K562 (cell line): ENCODE data around the gene ATXN1. TPM values are rescaled to one million over a fixed set of nuclear protein-coding genes. Genes with fewer than 3 reads are reported as not detected.
A peak's percentile ranks its signal among the peaks of the same experiment; 100 is the strongest.

Experiments
- ATF6 ChIP-seq: sonication (generic); formaldehyde crosslinking; IDR thresholded peaks from 2 replicates; pipeline ENCODE4 v1.4.0; 2020; ENCODE audit warnings: mild to moderate bottlenecking, missing genetic modification reagents
- BRCA1 ChIP-seq, 2 experiments: fragments of 450-650 bp in 1 of 2; sonication (generic) in 1 of 2; formaldehyde crosslinking in 1 of 2; IDR thresholded peaks; 2 replicates each; pipeline versions ENCODE4 v1.5.0 to v1.6.1; 2017 to 2020; ENCODE audit warnings: mild to moderate bottlenecking in 1 of 2, missing genetic modification reagents in 1 of 2
- EGR1 ChIP-seq: fragments of 450-650 bp; conservative IDR thresholded peaks from 2 replicates; pipeline ENCODE4 v1.6.1; 2017; ENCODE audit warnings: mild to moderate bottlenecking
- ELF1 ChIP-seq: fragments of 200-800 bp; sonication (Bioruptor generic); IDR thresholded peaks from 2 replicates; pipeline ENCODE4 v1.6.1; 2016; ENCODE audit warnings: missing genetic modification characterization, missing compliant biosample characterization
- ESRRB ChIP-seq: fragments of 250-450 bp; sonication (Bioruptor Pico); IDR thresholded peaks from 2 replicates; pipeline ENCODE4 v1.5.0; 2020; ENCODE audit warnings: mild to moderate bottlenecking, moderate library complexity, borderline replicate concordance
- KLF16 ChIP-seq: IDR thresholded peaks from 2 replicates; pipeline ENCODE4 v1.6.1; 2016; ENCODE audit warnings: antibody characterized with exemption
- MTA3 ChIP-seq: fragments of 450-650 bp; formaldehyde crosslinking; IDR thresholded peaks from 2 replicates; pipeline ENCODE4 v1.6.1; 2017; ENCODE audit warnings: mild to moderate bottlenecking, borderline replicate concordance
- MYC ChIP-seq, 2 experiments: fragments of 250-450 bp in 1 of 2; sonication (Bioruptor Pico) in 1 of 2; IDR thresholded peaks; 2 replicates each; pipeline versions ENCODE4 v1.5.1 to v1.6.1; 2012 to 2021; ENCODE audit warnings: low read depth in 2 of 2, borderline replicate concordance in 1 of 2, improper control_type of control experiment in 1 of 2, low read length in 1 of 2, mild to moderate bottlenecking in 1 of 2, moderate library complexity in 1 of 2
- POLR2B ChIP-seq: fragments of 450-650 bp; IDR thresholded peaks from 2 replicates; pipeline ENCODE4 v1.6.1; 2018; ENCODE audit warnings: low read depth; ENCODE audit not compliant: partially characterized antibody
- SMAD1 ChIP-seq: fragments of 150-350 bp; IDR thresholded peaks from 2 replicates; pipeline ENCODE4 v1.6.1; 2014; ENCODE audit warnings: low read length, low read depth; ENCODE audit not compliant: partially characterized antibody
- SMARCE1 ChIP-seq: fragments of 450-650 bp; IDR thresholded peaks from 2 replicates; pipeline ENCODE4 v1.7.1; 2016; ENCODE audit warnings: mild to moderate bottlenecking
- YBX1 ChIP-seq: fragments of 450-650 bp; IDR thresholded peaks from 2 replicates; pipeline ENCODE4 v1.7.1; 2016; ENCODE audit warnings: mild to moderate bottlenecking
- ZBED1 ChIP-seq: IDR thresholded peaks from 2 replicates; pipeline ENCODE4 v1.6.1; 2014
- ZNF586 ChIP-seq: fragments of 450-650 bp; formaldehyde crosslinking; conservative IDR thresholded peaks from 2 replicates; pipeline ENCODE4 v1.4.0; 2020; ENCODE audit warnings: mild to moderate bottlenecking, moderate library complexity
- ZSCAN29 ChIP-seq: fragments of 450-650 bp; IDR thresholded peaks from 2 replicates; pipeline ENCODE4 v1.6.1; 2017
- polyA plus RNA-seq, 8 experiments: library from polyadenylated mRNA; depleted of rRNA in 4 of 8; stranded (reverse) in 5 of 8; unstranded in 3 of 8; fragments of >200 nt; fragmentation: Nextera tagmentation in 2 of 8; fragmentation: Illumina TruSeq in 1 of 8; extraction: Ambion mirVana in 2 of 8; extraction: Trizol in 1 of 8; gene quantifications; 2 replicates each; pipeline versions ENCODE4 v1.2.1 to v1.2.3, GENCODE V29; 2011 to 2014; ENCODE audit warnings: inconsistent platforms in 1 of 8, missing spikeins in 1 of 8
- total RNA-seq, 7 experiments: library from RNA; depleted of rRNA in 6 of 7; stranded (reverse); fragments of >200 nt in 6 of 7; fragmentation: Illumina TruSeq in 2 of 7; extraction: Trizol in 2 of 7; gene quantifications; 2 replicates each; pipeline versions ENCODE4 v1.2.1 to v1.2.3, GENCODE V29; 2011 to 2021; ENCODE audit warnings: low replicate concordance in 1 of 7
- TF ChIP-seq, protein P1 (sequence below): fragments of 250-450 bp; sonication (Bioruptor Pico); IDR thresholded peaks from 2 replicates; pipeline ENCODE4 v1.5.0; 2021; ENCODE audit warnings: mild to moderate bottlenecking, borderline replicate concordance
- TF ChIP-seq, protein P2 (sequence below): sonication (generic); formaldehyde crosslinking; IDR thresholded peaks from 2 replicates; pipeline ENCODE4 v1.8.0; 2022; ENCODE audit warnings: missing genetic modification reagents, mild to moderate bottlenecking, borderline replicate concordance
- TF ChIP-seq, protein P3 (sequence below): fragments of 250-450 bp; sonication (Bioruptor Pico); IDR thresholded peaks from 2 replicates; pipeline ENCODE4 v1.9.0; 2021; ENCODE audit warnings: mild to moderate bottlenecking, inconsistent platforms

The ATXN1 gene
- total and polyA plus RNA-seq, 9 of the 15 experiments (the other 6 are each of a cell fraction or from before 2014, with no cell fraction given), result under 0.01 to 1.2 (median 0.58) TPM

DNA sequence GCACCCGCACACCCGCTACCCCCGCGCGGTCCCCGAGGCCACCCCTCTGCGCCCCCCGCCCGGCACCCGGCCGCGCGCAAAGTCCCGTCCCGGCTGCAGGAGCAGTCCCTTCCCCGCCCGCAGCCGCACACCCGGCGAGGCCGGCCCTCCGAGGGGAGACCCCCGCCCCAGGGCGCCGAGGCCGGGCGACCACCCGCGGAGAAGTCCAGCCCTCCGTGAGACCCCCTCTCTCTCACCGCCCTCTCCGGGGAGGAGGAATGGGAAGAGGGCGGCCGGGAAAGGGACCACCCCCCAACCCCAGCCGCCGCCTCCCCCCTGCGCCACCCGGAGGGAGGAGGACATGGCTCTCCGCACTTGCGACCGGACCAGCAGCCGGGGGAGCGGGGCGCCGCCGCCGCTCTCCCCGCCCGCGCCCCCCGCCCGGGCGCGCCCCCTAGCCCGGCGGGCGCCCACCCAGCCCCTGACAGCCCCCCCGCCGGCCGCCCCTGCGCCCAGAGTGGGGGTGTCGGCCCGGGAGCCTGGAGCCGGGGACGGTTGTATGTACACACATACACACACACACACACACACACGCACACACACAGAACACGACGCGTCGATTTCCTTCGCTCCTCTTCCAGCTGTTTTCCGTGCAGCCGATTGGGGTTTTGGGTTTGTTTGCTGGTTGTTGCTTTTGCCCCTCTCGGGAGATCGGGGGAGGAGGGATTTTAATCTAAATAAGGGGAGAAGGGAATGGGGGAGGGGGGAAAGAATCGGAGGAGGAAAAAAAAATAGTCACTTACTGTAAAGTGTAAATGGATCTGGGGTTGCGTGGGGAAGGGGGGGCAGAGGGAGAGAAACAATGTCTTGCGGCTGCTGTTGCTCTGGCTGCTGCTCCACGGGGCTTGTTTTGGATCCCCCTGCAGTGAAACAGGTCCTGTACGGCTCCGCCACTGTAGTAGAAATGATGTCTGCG is at the start of gene ATXN1 (continued):
- TF ChIP-seq MYC (IDR thresholded peaks at IDR 0.05; ENCODE audit: low read depth, low read length) (no peak), MYC (CRISPR knock-in tag; IDR thresholded peaks at IDR 0.05; ENCODE audit: borderline replicate concordance, low read depth) (no peak), ZSCAN29 (no peak), MTA3 (no peak), SMAD1 (no peak), YBX1 (no peak), POLR2B (no peak), KLF16 (no peak), ELF1 (tag) (no peak), ZNF586 (no peak), SMARCE1 (peak; percentile 12; the same call in 1 of the 2 replicates), ZBED1 (no peak), ESRRB (CRISPR knock-in tag) (no peak), ATF6 (CRISPR knock-in tag) (no peak), EGR1 (no peak), BRCA1 (IDR thresholded peaks at IDR 0.05) (no peak), BRCA1 (CRISPR knock-in tag; IDR thresholded peaks at IDR 0.05) (no peak)
- TF ChIP-seq, protein P1, sequence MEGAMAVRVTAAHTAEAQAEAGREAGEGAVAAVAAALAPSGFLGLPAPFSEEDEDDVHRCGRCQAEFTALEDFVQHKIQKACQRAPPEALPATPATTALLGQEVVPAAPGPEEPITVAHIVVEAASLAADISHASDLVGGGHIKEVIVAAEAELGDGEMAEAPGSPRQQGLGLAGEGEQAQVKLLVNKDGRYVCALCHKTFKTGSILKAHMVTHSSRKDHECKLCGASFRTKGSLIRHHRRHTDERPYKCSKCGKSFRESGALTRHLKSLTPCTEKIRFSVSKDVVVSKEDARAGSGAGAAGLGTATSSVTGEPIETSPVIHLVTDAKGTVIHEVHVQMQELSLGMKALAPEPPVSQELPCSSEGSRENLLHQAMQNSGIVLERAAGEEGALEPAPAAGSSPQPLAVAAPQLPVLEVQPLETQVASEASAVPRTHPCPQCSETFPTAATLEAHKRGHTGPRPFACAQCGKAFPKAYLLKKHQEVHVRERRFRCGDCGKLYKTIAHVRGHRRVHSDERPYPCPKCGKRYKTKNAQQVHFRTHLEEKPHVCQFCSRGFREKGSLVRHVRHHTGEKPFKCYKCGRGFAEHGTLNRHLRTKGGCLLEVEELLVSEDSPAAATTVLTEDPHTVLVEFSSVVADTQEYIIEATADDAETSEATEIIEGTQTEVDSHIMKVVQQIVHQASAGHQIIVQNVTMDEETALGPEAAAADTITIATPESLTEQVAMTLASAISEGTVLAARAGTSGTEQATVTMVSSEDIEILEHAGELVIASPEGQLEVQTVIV, result 0 out of 2 replicates have a peak, but pooled peaks have one; percentile 29
- TF ChIP-seq, protein P2, sequence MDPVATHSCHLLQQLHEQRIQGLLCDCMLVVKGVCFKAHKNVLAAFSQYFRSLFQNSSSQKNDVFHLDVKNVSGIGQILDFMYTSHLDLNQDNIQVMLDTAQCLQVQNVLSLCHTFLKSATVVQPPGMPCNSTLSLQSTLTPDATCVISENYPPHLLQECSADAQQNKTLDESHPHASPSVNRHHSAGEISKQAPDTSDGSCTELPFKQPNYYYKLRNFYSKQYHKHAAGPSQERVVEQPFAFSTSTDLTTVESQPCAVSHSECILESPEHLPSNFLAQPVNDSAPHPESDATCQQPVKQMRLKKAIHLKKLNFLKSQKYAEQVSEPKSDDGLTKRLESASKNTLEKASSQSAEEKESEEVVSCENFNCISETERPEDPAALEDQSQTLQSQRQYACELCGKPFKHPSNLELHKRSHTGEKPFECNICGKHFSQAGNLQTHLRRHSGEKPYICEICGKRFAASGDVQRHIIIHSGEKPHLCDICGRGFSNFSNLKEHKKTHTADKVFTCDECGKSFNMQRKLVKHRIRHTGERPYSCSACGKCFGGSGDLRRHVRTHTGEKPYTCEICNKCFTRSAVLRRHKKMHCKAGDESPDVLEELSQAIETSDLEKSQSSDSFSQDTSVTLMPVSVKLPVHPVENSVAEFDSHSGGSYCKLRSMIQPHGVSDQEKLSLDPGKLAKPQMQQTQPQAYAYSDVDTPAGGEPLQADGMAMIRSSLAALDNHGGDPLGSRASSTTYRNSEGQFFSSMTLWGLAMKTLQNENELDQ, result no peak
- TF ChIP-seq, protein P3, sequence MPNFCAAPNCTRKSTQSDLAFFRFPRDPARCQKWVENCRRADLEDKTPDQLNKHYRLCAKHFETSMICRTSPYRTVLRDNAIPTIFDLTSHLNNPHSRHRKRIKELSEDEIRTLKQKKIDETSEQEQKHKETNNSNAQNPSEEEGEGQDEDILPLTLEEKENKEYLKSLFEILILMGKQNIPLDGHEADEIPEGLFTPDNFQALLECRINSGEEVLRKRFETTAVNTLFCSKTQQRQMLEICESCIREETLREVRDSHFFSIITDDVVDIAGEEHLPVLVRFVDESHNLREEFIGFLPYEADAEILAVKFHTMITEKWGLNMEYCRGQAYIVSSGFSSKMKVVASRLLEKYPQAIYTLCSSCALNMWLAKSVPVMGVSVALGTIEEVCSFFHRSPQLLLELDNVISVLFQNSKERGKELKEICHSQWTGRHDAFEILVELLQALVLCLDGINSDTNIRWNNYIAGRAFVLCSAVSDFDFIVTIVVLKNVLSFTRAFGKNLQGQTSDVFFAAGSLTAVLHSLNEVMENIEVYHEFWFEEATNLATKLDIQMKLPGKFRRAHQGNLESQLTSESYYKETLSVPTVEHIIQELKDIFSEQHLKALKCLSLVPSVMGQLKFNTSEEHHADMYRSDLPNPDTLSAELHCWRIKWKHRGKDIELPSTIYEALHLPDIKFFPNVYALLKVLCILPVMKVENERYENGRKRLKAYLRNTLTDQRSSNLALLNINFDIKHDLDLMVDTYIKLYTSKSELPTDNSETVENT (CRISPR knock-in tag), result no peak
